ENCODE results near the gene RBM19.

DNA sequence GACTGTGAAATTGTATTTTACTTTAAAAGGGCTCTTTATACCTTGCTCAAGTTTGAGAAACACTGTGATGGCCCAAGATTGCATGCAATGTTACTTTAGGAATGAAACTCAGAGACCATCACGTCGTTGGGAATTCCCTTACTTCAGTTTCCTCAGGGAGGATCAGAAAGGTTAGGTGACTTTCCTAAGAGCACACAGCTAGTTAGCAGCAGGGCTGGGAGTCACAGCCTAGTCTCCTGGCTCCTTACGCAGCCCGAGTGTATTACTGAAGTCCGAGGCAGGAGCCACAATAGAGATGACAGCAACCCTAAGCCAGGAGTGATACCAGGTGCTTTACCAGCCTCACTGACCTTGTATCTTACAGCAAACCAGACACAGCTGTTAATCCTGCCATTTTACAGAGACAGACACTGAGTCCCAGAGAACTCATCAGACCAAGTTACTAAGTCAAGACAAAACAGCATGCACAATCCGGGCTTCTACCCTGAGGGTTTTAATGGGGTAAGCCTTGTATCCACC lies 67.0 kb downstream of the RBM19 start:
- TF ChIP-seq YY1 (IDR thresholded peaks at IDR 0.05; ENCODE audit: insufficient read depth, insufficient read length) (no peak), SUZ12 (IDR thresholded peaks at IDR 0.05; ENCODE audit: extremely low read depth, insufficient read depth, insufficient read length) (no peak), ZNF274 (IDR thresholded peaks at IDR 0.05; ENCODE audit: low read depth, low read length) (no peak)

All from NT2/D1 (cell line).